ENCODE measurements around the gene STK4.

GRCh38 chr20:45121388-45121787 is 155.1 kb downstream of the STK4 start:
- TF ChIP-seq CTCF (IDR thresholded peaks at IDR 0.05) = no peak
- no peak for TF ChIP-seq POLR2A (IDR thresholded peaks at IDR 0.05)
